Transverse colon (tissue), 4 donors: ENCODE results near the gene CMKLR1.

Experiments used
- CTCF ChIP-seq, 5 experiments: fragments of 200-600 bp in 3 of 5; fragments of 450-650 bp in 2 of 5; sonication (generic) in 3 of 5; IDR thresholded peaks; 1 replicate in 2 of 5; 2 replicates in 3 of 5; pipeline ENCODE4 v1.5.1; 2016 to 2017; ENCODE audit warnings: antibody characterized with exemption in 5 of 5, inconsistent platforms in 3 of 5, mild to moderate bottlenecking in 2 of 5, moderate library complexity in 1 of 5
- POLR2AphosphoS5 ChIP-seq, 3 donors: sonication (generic); formaldehyde crosslinking; IDR thresholded peaks; one replicate each; pipeline ENCODE4 v1.6.1; 2016; ENCODE audit warnings: antibody characterized with exemption in 3 of 3

- TF ChIP-seq CTCF (IDR thresholded peaks at IDR 0.05), result no peak
- no peak for TF ChIP-seq POLR2AphosphoS5 (IDR thresholded peaks at IDR 0.05)
These were observed 37.1 kb downstream of the CMKLR1 start for GRCh38 chr12:108302016-108302402.
